Neural cell (in vitro differentiated cells): ENCODE data around the gene ROGDI. TPM values are rescaled to one million over a fixed set of nuclear protein-coding genes. Genes with fewer than 3 reads are reported as not detected.

Experiments
- H2AFZ ChIP-seq: fragments of 200-600, 300-800 bp; sonication (generic), shearing (Covaris generic); 2 replicates; pipeline ENCODE4 v1.6.0; 2014; ENCODE audit warnings: low read depth, mild to moderate bottlenecking, antibody characterized with exemption, low read length, moderate library complexity
- H3F3A ChIP-seq: fragments of 200-600 bp; shearing (Covaris generic); 2 replicates; pipeline ENCODE4 v1.6.1; 2016; ENCODE audit warnings: mild to moderate bottlenecking, moderate library complexity, mixed read lengths, antibody characterized with exemption, low read length; ENCODE audit not compliant: insufficient read depth, poor library complexity, severe bottlenecking
- H3K27ac ChIP-seq: fragments of 200-600, 300-800 bp; sonication (generic), shearing (Covaris generic); 2 replicates; pipeline ENCODE4 v1.5.1; 2014; ENCODE audit warnings: mild to moderate bottlenecking, low read length, moderate library complexity
- H3K27me3 ChIP-seq: fragments of 300-800, 200-600 bp; sonication (generic), shearing (Covaris generic); 2 replicates; pipeline ENCODE4 v1.6.0; 2014; ENCODE audit warnings: mild to moderate bottlenecking, low read depth, low read length, moderate library complexity; ENCODE audit not compliant: insufficient read depth
- H3K36me3 ChIP-seq: fragments of 300-800, 200-600 bp; sonication (generic), shearing (Covaris generic); 2 replicates; pipeline ENCODE4 v1.5.1; 2014; ENCODE audit warnings: mild to moderate bottlenecking, antibody characterized with exemption, low read length, moderate library complexity; ENCODE audit not compliant: insufficient read depth
- H3K4me2 ChIP-seq: fragments of 300-800, 200-600 bp; sonication (generic), shearing (Covaris generic); 2 replicates; pipeline ENCODE4 v1.6.0; 2014; ENCODE audit warnings: mild to moderate bottlenecking, low read length
- H3K4me3 ChIP-seq: fragments of 300-800, 200-600 bp; sonication (generic), shearing (Covaris generic); 2 replicates; pipeline ENCODE4 v1.5.1; 2014; ENCODE audit warnings: mild to moderate bottlenecking, low read length, moderate library complexity
- H3K79me2 ChIP-seq: fragments of 200-600 bp; shearing (Covaris generic); replicated peaks from 2 replicates; pipeline ENCODE4 v1.6.0; 2014; ENCODE audit warnings: mild to moderate bottlenecking, low read length, moderate library complexity; ENCODE audit not compliant: insufficient read depth
- H3K9ac ChIP-seq: fragments of 300-800, 200-600 bp; sonication (generic), shearing (Covaris generic); 2 replicates; pipeline ENCODE4 v1.6.1; 2016; ENCODE audit warnings: mild to moderate bottlenecking, low read length, mixed read lengths
- H3K9me2 ChIP-seq: fragments of 200-600 bp; shearing (Covaris generic); 2 replicates; pipeline ENCODE4 v1.6.1; 2016; ENCODE audit warnings: mild to moderate bottlenecking, low read length, mixed read lengths; ENCODE audit not compliant: insufficient read depth
- H3K9me3 ChIP-seq: fragments of 200-600, 300-800 bp; sonication (generic), shearing (Covaris generic); 2 replicates; pipeline ENCODE4 v1.6.1; 2016; ENCODE audit warnings: mild to moderate bottlenecking, mixed run types, low read length, moderate library complexity, mixed read lengths
- H4K20me1 ChIP-seq: fragments of 200-600 bp; shearing (Covaris generic); 2 replicates; pipeline ENCODE4 v1.6.1; 2016; ENCODE audit warnings: mild to moderate bottlenecking, mixed run types; ENCODE audit not compliant: insufficient read depth
- EP300 ChIP-seq: fragments of 450-650 bp; conservative IDR thresholded peaks from 2 replicates; pipeline ENCODE4 v1.6.1; 2014; ENCODE audit warnings: antibody characterized with exemption, mild to moderate bottlenecking, moderate library complexity; ENCODE audit not compliant: poor library complexity, severe bottlenecking
- EZH2 ChIP-seq: fragments of 200-600, 300-800 bp; shearing (Covaris generic), sonication (generic); IDR thresholded peaks from 2 replicates; pipeline ENCODE4 v1.6.1; 2014; ENCODE audit warnings: antibody characterized with exemption, low read length, borderline replicate concordance, mild to moderate bottlenecking; ENCODE audit not compliant: insufficient read depth, poor library complexity, severe bottlenecking
- MXI1 ChIP-seq: fragments of 450-650 bp; conservative IDR thresholded peaks from 2 replicates; pipeline ENCODE4 v1.6.1; 2014; ENCODE audit warnings: antibody characterized with exemption, mild to moderate bottlenecking; ENCODE audit not compliant: poor library complexity, severe bottlenecking
- POLR2AphosphoS5 ChIP-seq: IDR thresholded peaks from 2 replicates; pipeline ENCODE4 v1.6.1; 2012
- RAD21 ChIP-seq: fragments of 450-650 bp; conservative IDR thresholded peaks from 2 replicates; pipeline ENCODE4 v1.6.1; 2014; ENCODE audit warnings: antibody characterized with exemption, mild to moderate bottlenecking, moderate library complexity
- SMC3 ChIP-seq: fragments of 450-650 bp; conservative IDR thresholded peaks from 2 replicates; pipeline ENCODE4 v1.6.1; 2014; ENCODE audit warnings: antibody characterized with exemption, mild to moderate bottlenecking, moderate library complexity; ENCODE audit not compliant: poor library complexity
- TAF1 ChIP-seq: IDR thresholded peaks from 2 replicates; pipeline ENCODE4 v1.6.1; 2012; ENCODE audit warnings: low read depth
- polyA plus RNA-seq: library from polyadenylated mRNA; depleted of rRNA; stranded (reverse); fragments of >200 nt; gene quantifications from 2 replicates; pipeline ENCODE4 v1.2.3, GENCODE V29; 2014
- TF ChIP-seq, protein P1 (sequence below): fragments of 450-650 bp; IDR thresholded peaks from 2 replicates; pipeline ENCODE4 v1.5.1; 2014; ENCODE audit warnings: antibody characterized with exemption, mild to moderate bottlenecking, moderate library complexity; ENCODE audit not compliant: poor library complexity, severe bottlenecking
- TF ChIP-seq, protein P2 (sequence below): IDR thresholded peaks from 2 replicates; pipeline ENCODE4 v1.6.1; 2012; ENCODE audit warnings: borderline replicate concordance

Gene ROGDI
- polyA plus RNA-seq, 1 donor from 2014 or later, result 203 TPM

DNA sequence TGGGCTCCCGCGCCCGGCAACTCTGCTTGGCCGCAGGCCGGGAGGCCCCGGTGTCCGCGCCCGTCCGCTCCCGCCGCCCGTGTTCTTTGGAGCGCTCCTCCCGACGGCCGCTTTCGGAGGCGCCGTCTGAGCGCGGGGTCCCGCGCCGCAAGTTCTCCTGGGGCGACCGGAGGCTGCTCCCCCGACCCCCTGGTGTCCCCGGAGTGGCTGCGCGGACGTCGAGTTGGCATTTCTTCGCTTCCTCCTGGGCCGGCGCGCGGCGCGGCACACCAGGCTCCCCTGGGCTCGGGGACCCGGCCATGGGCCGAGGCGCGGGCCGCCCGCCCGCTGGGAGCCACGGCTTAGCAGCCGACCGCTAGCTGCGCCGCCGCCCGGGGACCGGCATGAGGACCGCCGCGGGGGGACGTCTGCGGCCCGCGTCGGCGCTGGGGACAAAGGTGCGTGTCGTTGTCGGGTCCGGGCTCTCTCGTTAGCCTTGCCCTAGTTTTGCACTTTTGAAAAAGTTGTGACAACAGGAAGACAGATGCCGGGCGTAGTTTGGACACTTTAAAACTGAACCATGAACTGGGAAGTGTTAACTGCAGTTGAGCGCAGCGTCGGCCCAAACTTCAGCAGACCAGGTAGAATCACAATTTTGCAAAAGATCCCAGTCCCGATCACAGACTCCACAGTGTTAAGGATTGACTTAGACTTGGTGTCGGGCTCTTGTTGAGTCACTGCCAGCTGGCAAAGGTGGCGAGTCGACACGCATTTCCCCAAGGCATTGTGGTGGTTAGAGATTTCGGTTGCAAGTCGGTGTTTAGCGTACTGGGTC, 45.5 kb upstream of the ROGDI start:
- Histone ChIP-seq H3K4me2 (peak overlapping the region; percentile 91), H3K27ac (peak overlapping the region; percentile 33), H3K9ac (peak overlapping the region; percentile 69), H3K27me3 (no peaks in the 10 kb centered on the region), H3K9me2 (no peaks in the 10 kb centered on the region), H3K36me3 (no peaks in the 10 kb centered on the region), H3K4me3 (peak overlapping the region; percentile 98), H3K9me3 (no peaks in the 10 kb centered on the region), H4K20me1 (no peaks in the 10 kb centered on the region), H3K79me2 (peaks cover 60% of the 10 kb centered on the region), H2AFZ (no peak overlapping the region), H3F3A (no peaks in the 10 kb centered on the region)
- TF ChIP-seq, protein P1, sequence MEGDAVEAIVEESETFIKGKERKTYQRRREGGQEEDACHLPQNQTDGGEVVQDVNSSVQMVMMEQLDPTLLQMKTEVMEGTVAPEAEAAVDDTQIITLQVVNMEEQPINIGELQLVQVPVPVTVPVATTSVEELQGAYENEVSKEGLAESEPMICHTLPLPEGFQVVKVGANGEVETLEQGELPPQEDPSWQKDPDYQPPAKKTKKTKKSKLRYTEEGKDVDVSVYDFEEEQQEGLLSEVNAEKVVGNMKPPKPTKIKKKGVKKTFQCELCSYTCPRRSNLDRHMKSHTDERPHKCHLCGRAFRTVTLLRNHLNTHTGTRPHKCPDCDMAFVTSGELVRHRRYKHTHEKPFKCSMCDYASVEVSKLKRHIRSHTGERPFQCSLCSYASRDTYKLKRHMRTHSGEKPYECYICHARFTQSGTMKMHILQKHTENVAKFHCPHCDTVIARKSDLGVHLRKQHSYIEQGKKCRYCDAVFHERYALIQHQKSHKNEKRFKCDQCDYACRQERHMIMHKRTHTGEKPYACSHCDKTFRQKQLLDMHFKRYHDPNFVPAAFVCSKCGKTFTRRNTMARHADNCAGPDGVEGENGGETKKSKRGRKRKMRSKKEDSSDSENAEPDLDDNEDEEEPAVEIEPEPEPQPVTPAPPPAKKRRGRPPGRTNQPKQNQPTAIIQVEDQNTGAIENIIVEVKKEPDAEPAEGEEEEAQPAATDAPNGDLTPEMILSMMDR, result no peak
- TF ChIP-seq, protein P2, sequence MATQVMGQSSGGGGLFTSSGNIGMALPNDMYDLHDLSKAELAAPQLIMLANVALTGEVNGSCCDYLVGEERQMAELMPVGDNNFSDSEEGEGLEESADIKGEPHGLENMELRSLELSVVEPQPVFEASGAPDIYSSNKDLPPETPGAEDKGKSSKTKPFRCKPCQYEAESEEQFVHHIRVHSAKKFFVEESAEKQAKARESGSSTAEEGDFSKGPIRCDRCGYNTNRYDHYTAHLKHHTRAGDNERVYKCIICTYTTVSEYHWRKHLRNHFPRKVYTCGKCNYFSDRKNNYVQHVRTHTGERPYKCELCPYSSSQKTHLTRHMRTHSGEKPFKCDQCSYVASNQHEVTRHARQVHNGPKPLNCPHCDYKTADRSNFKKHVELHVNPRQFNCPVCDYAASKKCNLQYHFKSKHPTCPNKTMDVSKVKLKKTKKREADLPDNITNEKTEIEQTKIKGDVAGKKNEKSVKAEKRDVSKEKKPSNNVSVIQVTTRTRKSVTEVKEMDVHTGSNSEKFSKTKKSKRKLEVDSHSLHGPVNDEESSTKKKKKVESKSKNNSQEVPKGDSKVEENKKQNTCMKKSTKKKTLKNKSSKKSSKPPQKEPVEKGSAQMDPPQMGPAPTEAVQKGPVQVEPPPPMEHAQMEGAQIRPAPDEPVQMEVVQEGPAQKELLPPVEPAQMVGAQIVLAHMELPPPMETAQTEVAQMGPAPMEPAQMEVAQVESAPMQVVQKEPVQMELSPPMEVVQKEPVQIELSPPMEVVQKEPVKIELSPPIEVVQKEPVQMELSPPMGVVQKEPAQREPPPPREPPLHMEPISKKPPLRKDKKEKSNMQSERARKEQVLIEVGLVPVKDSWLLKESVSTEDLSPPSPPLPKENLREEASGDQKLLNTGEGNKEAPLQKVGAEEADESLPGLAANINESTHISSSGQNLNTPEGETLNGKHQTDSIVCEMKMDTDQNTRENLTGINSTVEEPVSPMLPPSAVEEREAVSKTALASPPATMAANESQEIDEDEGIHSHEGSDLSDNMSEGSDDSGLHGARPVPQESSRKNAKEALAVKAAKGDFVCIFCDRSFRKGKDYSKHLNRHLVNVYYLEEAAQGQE, result no peak
- no peak for TF ChIP-seq EZH2
- no peak for TF ChIP-seq POLR2AphosphoS5
- TF ChIP-seq TAF1, result no peak
- no peak for TF ChIP-seq RAD21

DNA sequence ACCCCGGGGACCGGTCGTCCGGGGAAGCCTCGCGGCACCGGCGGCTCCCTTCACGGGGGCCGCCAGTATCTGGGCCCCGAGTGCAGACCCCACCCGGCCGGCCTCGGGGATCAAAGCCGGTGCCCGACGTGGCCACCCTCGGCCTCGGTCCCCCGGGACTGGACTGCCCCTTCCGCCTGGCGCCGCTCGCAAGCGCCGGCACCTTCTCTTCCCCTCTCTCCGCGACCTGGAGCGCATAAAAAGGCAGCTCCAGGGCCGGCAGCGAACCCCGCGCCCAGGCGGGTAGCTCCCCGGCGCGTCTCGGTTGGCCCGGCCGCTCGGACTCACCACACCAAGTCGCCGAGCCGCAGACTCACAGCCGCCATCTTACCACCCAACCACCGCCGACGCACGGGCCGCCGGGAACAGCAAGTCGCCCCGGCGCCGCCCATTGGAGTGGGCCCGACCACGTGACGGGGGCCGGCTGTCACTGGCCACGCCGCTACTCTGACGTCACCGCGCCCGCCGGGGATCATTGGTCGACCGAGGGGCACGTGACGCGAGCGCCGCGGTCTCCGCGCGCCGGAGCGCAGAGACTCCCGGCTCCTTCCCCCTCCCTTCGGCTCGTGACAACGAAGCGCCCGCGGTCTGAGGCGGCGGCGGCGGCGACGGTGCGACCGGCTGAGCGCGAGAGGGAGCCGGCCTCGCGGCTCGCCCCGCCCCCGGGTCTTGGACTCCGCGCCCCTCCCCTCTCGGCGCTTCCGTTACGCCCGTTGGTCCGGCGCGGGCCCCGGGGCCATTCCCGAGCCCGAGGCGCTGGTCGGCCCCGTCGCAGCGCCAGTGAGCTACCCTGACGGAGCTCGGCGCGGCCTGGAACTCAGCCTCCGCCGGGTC, 44.7 kb upstream of the ROGDI start, which contains the start of the genes GLYR1 and UBN1:
Gene GLYR1 (minus strand): TSS at position 388 of the 873 bp plus-strand sequence. CDS start 23 bp downstream, at position 365.
Gene UBN1 (plus strand): TSS at position 581 of the 873 bp plus-strand sequence. CDS start 5,437 bp downstream, outside the sequence.
- H3K4me3 ChIP-seq, result peak within 1 kb of the TSS; percentile 98
- H3K9me3 ChIP-seq, result no peaks in the 10 kb centered on the region
- peaks cover 60% of the 10 kb centered on the region for H3K79me2 ChIP-seq
- peak within 1 kb of the TSS; percentile 92 for H3K9ac ChIP-seq
- H2AFZ ChIP-seq, result peak within 1 kb of the TSS; percentile 80
- H3K36me3 ChIP-seq, result no peaks in the 10 kb centered on the region
- H3K4me2 ChIP-seq, result peak within 1 kb of the TSS; percentile 91
- no peaks in the 10 kb centered on the region for H3K27me3 ChIP-seq
- TF ChIP-seq POLR2AphosphoS5 (peak; percentile 88), SMC3 (peak; percentile 58), RAD21 (no peak), EP300 (peak; percentile 28), MXI1 (peak; percentile 68), TAF1 (peak; percentile 88)
- TF ChIP-seq, protein P2, result no peak
- peak within 1 kb of the TSS; percentile 87 for H3K27ac ChIP-seq
- H4K20me1 ChIP-seq, result no peaks in the 10 kb centered on the region
- H3K9me2 ChIP-seq, result no peaks in the 10 kb centered on the region
- no peaks in the 10 kb centered on the region for H3F3A ChIP-seq
